Measurements from ENCODE around the gene RRP15.

- no peak for TF ChIP-seq CTCF (IDR thresholded peaks at IDR 0.05)
- TF ChIP-seq EP300 (IDR thresholded peaks at IDR 0.05), result peak in 1 of 4 donors; percentile 1
- TF ChIP-seq POLR2AphosphoS5 (IDR thresholded peaks at IDR 0.05), result peak; percentile 35 to 71 (median 63)
- TF ChIP-seq POLR2A (IDR thresholded peaks at IDR 0.05), result peak in 1 of 2 donors; percentile 8
Observed at GRCh38 chr1:218345673-218346390, 60.7 kb downstream of the RRP15 start.
